GM19238 (cell line): ENCODE measurements around the gene TPD52L1.

ENCODE experiments used
- DNase-seq: peaks from one replicate; pipeline ENCODE4 v3.0.0; 2011; ENCODE audit warnings: low spot score; ENCODE audit not compliant: insufficient read length

Gene TPD52L1

GRCh38 chr6:125302840-125303511, 149.4 kb downstream of the TPD52L1 start:
- DNase-seq, result no peak

GRCh38 chr6:125303512-125303854, 149.9 kb downstream of the TPD52L1 start:
- DNase-seq, result no peak

DNA sequence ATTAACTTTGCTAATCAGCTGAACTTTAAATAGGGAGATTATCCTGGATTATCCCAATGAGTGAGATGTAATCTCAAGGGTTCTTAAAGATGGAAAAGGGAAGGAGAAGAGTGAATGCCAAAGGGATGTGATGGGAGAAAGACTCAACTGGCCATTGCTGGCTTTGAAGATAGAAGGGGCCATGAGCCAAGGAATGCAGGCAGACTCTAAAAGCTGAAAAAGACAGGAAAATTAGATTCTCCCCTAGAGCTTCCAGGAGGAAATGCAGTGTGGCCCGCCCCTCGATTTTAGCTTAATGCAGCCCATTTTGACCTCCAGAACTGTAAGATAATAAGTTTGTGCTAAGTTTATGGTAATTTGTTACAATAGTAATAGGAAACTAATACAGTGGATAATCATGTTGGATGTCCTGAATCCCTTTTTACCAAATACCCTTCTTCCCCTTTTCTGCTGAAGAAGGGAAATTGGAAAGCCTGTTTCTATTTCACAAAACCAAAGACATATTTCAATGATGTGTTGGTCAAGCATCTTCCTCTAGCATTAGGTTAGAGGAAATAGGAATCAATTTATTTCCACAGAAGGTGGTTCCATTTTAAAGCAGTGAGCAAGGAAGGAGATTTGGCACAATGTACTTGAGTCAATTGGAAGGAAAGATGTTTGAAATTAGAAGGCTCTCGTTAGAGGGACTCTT, 151.5 kb downstream of the TPD52L1 start:
- DNase-seq, result no peak

DNA sequence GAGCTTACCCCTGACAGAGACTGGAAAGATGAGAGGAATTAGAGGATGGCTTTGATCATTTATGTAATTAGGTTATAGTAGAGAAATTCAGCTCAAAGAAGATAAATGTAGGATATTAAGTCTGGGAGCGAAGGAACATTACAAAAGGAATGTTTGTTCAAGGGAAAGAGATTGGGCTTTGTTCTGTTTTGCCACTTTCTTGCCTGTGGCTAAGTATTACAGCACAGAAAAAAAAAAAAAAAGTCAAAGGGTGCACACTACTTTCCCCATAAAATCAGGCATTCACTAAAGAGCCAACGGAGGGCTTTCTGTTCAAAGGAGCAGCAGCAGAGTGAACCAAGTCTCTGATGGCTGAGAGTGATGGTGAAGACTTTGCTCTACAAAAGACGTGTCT, 153.2 kb downstream of the TPD52L1 start:
- DNase-seq, result no peak

DNA sequence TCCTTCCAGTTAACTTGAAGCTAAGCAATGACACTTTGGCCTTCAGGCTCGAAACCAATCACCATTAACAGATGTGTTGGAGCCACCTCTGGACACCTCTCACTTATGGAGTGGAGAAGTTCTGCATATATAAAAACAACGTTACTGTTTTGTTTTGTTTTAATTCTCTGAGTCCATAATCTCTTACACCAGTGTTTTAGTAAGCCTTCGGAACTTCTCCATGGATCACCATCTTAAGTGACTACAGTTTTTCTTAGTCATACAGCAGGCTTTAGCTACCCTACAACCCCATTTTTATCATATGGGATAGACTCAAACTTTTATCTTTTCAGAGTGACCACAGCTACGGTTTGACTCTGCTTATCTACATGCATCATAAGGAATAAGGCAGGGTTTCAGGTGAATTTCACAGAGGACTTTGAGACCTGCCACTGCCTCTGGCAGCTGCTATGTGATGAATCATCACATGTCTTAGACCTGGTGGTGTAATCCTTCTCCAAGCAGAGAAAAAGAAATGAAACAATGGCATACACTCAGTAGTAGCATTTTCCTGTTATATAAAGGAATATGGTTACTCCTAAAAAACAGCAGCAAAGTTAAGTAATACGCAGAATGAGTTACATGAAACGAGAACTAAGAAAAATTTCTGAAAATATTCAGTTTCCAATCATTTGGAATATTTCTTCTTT, 153.7 kb downstream of the TPD52L1 start:
- DNase-seq, result no peak

GRCh38 chr6:125307964-125308615, 154.5 kb downstream of the TPD52L1 start:
- no peak for DNase-seq

GRCh38 chr6:125310994-125311649, 157.5 kb downstream of the TPD52L1 start:
- DNase-seq, result peak; percentile 5

GRCh38 chr6:125312478-125312877, 158.9 kb downstream of the TPD52L1 start:
- no peak for DNase-seq

DNA sequence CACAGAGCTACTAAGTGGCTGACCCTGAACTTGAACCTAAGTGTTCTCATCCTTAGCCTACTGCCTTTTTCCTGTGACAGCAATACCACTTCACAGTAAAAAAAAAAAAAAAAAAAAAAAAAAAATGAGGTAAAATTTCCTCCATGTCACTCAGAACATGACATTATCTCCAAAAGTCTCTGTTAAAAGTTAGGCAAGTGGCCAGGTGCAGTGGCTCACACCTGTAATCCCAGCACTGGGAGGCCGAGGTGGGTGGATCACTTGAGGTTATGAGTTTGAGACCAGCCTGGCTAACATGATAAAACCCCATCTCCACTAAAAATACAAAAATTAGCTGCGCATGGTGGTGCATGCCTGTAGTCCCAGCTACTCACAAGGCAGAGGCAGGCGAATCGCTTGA, 159.4 kb downstream of the TPD52L1 start:
- no peak for DNase-seq
